Measurements from ENCODE around the gene CSF2.
A peak's percentile ranks its signal among the peaks of the same experiment; 100 is the strongest.
"Not testable (repeated sequence)": the region's sequence is repeated elsewhere in the genome, so short reads cannot be mapped to it uniquely, and the experiment has no call there.

CSF2 gene

GRCh38 chr5:132104556-132104955 is 31.0 kb downstream of the CSF2 start:
- TF ChIP-seq EZH2phosphoT487 (IDR thresholded peaks at IDR 0.05; ENCODE audit: borderline replicate concordance) = no peak
- Histone ChIP-seq H4K20me1 (ENCODE audit: insufficient read depth, low read length, poor library complexity, severe bottlenecking) (no peaks in the 10 kb centered on the region), H3F3A (ENCODE audit: low read depth) (no peaks in the 10 kb centered on the region), H3K9me2 (replicated peaks; ENCODE audit: low read depth, low read length) (no peaks in the 10 kb centered on the region), H3K36me3 (ENCODE audit: insufficient read depth, low read length) (no peaks in the 10 kb centered on the region), H3K9ac (ENCODE audit: low read depth, low read length, poor library complexity, severe bottlenecking) (peak overlapping the region; percentile 17), H3K4me3 (ENCODE audit: low read length, poor library complexity, severe bottlenecking) (peak overlapping the region; percentile 59), H3K27me3 (ENCODE audit: insufficient read depth, low read length, poor library complexity, severe bottlenecking) (no peaks in the 10 kb centered on the region), H3K9me3 (ENCODE audit: insufficient read depth, low read depth, low read length) (no peaks in the 10 kb centered on the region), H2AFZ (ENCODE audit: low read length) (no peak overlapping the region), H3K4me1 (ENCODE audit: insufficient read depth, low read length, poor library complexity, severe bottlenecking) (peaks cover 53% of the 10 kb centered on the region), H3K79me2 (ENCODE audit: insufficient read depth, low read length) (no peaks in the 10 kb centered on the region), H3K4me2 (ENCODE audit: low read depth, low read length, poor library complexity, severe bottlenecking) (peak overlapping the region; percentile 81)

GRCh38 chr5:132105688-132106087 is 32.1 kb downstream of the CSF2 start:
- H3K36me3 ChIP-seq (ENCODE audit: insufficient read depth, low read length) = no peaks in the 10 kb centered on the region
- no peaks in the 10 kb centered on the region for H3K27me3 ChIP-seq (ENCODE audit: insufficient read depth, low read length, poor library complexity, severe bottlenecking)
- TF ChIP-seq CTCF (conservative IDR thresholded peaks at IDR 0.05; ENCODE audit: low read length) (no peak), EZH2phosphoT487 (IDR thresholded peaks at IDR 0.05; ENCODE audit: borderline replicate concordance) (no peak)
- H4K20me1 ChIP-seq (ENCODE audit: insufficient read depth, low read length, poor library complexity, severe bottlenecking) = no peaks in the 10 kb centered on the region
- H3K4me3 ChIP-seq (ENCODE audit: low read length, poor library complexity, severe bottlenecking) = no peak overlapping the region
- H3K9ac ChIP-seq (ENCODE audit: low read depth, low read length, poor library complexity, severe bottlenecking) = no peak overlapping the region
- H3K9me3 ChIP-seq (ENCODE audit: insufficient read depth, low read depth, low read length) = no peaks in the 10 kb centered on the region
- no peaks in the 10 kb centered on the region for H3K9me2 ChIP-seq (replicated peaks; ENCODE audit: low read depth, low read length)
- H3K4me2 ChIP-seq (ENCODE audit: low read depth, low read length, poor library complexity, severe bottlenecking) = no peak overlapping the region
- H3F3A ChIP-seq (ENCODE audit: low read depth) = no peaks in the 10 kb centered on the region
- peaks cover 48% of the 10 kb centered on the region for H3K4me1 ChIP-seq (ENCODE audit: insufficient read depth, low read length, poor library complexity, severe bottlenecking)
- H2AFZ ChIP-seq (ENCODE audit: low read length) = no peak overlapping the region
- H3K79me2 ChIP-seq (ENCODE audit: insufficient read depth, low read length) = no peaks in the 10 kb centered on the region

GRCh38 chr5:132108495-132108894 is 34.9 kb downstream of the CSF2 start:
- not testable (repeated sequence) for H3K4me2 ChIP-seq (ENCODE audit: low read depth, low read length, poor library complexity, severe bottlenecking)

GRCh38 chr5:132108957-132109356 is 35.4 kb downstream of the CSF2 start:
- not testable (repeated sequence) for H3K27me3 ChIP-seq (ENCODE audit: insufficient read depth, low read length, poor library complexity, severe bottlenecking); H3K9me2 ChIP-seq (replicated peaks; ENCODE audit: low read depth, low read length); H3K79me2 ChIP-seq (ENCODE audit: insufficient read depth, low read length); H4K20me1 ChIP-seq (ENCODE audit: insufficient read depth, low read length, poor library complexity, severe bottlenecking); H2AFZ ChIP-seq (ENCODE audit: low read length); H3K4me3 ChIP-seq (ENCODE audit: low read length, poor library complexity, severe bottlenecking); H3K4me2 ChIP-seq (ENCODE audit: low read depth, low read length, poor library complexity, severe bottlenecking); H3K9me3 ChIP-seq (ENCODE audit: insufficient read depth, low read depth, low read length); H3K9ac ChIP-seq (ENCODE audit: low read depth, low read length, poor library complexity, severe bottlenecking); H3F3A ChIP-seq (ENCODE audit: low read depth); H3K36me3 ChIP-seq (ENCODE audit: insufficient read depth, low read length)
- H3K4me1 ChIP-seq (ENCODE audit: insufficient read depth, low read length, poor library complexity, severe bottlenecking) = peaks cover 47% of the 10 kb centered on the region

More at GRCh38 chr5:132108495-132108894, 34.9 kb downstream of the CSF2 start:
- not testable (repeated sequence) for H3K4me3 ChIP-seq (ENCODE audit: low read length, poor library complexity, severe bottlenecking); H4K20me1 ChIP-seq (ENCODE audit: insufficient read depth, low read length, poor library complexity, severe bottlenecking); H2AFZ ChIP-seq (ENCODE audit: low read length); H3K36me3 ChIP-seq (ENCODE audit: insufficient read depth, low read length); H3K9ac ChIP-seq (ENCODE audit: low read depth, low read length, poor library complexity, severe bottlenecking); H3K27me3 ChIP-seq (ENCODE audit: insufficient read depth, low read length, poor library complexity, severe bottlenecking); H3F3A ChIP-seq (ENCODE audit: low read depth); H3K9me2 ChIP-seq (replicated peaks; ENCODE audit: low read depth, low read length); H3K9me3 ChIP-seq (ENCODE audit: insufficient read depth, low read depth, low read length); H3K79me2 ChIP-seq (ENCODE audit: insufficient read depth, low read length)
- H3K4me1 ChIP-seq (ENCODE audit: insufficient read depth, low read length, poor library complexity, severe bottlenecking) = peaks cover 45% of the 10 kb centered on the region
